SK-N-SH (cell line): Measurements from ENCODE around the gene REEP3. TPM values are rescaled to one million over a fixed set of nuclear protein-coding genes. Genes with fewer than 3 reads are reported as not detected.

Experiments
- CTCF ChIA-PET: fragments of 300-600, 350-600 bp; formaldehyde crosslinking; extraction: SDS; loops from one replicate; lab custom pipeline; 2021; lab: Yijun Ruan, JAX
- POLR2A ChIA-PET: fragments of 350-600 bp; sonication (Branson Sonifier 250); formaldehyde crosslinking; extraction: SDS; loops from one replicate; lab custom pipeline; 2020; ENCODE audit warnings: antibody characterized with exemption, inconsistent platforms; lab: Yijun Ruan, JAX
- DNase-seq: peaks from one replicate; pipeline ENCODE4 v3.0.0; 2012
- H2AFZ ChIP-seq: fragments of 200-600 bp; sonication (generic); 2 replicates; pipeline ENCODE4 v1.8.1; 2016; ENCODE audit warnings: antibody characterized with exemption, mild to moderate bottlenecking, low read depth
- H3F3A ChIP-seq: fragments of 200-600 bp; sonication (generic); replicated peaks from 2 replicates; pipeline ENCODE3; 2016; ENCODE audit warnings: antibody characterized with exemption, mild to moderate bottlenecking; ENCODE audit not compliant: insufficient read depth
- H3K27ac ChIP-seq, 2 experiments: fragments of 200-500 bp in 1 of 2; fragments of 200-600 bp in 1 of 2; sonication (Bioruptor generic) in 1 of 2; sonication (generic), shearing (Covaris generic) in 1 of 2; 2 replicates each; pipeline versions ENCODE4 v1.5.1 to v1.6.1; 2014 to 2016; ENCODE audit warnings: low read depth in 2 of 2, inconsistent platforms in 1 of 2, low read length in 1 of 2, mild to moderate bottlenecking in 1 of 2, mixed read lengths in 1 of 2
- H3K27me3 ChIP-seq: fragments of 200-600 bp; sonication (generic), shearing (Covaris generic); 2 replicates; pipeline ENCODE4 v1.6.1; 2016; ENCODE audit warnings: mixed run types; ENCODE audit not compliant: insufficient read depth
- H3K36me3 ChIP-seq, 2 experiments: fragments of 200-500 bp in 1 of 2; fragments of 200-600 bp in 1 of 2; sonication (Bioruptor generic) in 1 of 2; sonication (generic) in 1 of 2; replicated peaks in 1 of 2; 2 replicates each; pipeline versions ENCODE3 to v1.5.1; 2014 to 2016; ENCODE audit warnings: low read length in 1 of 2, mild to moderate bottlenecking in 1 of 2; ENCODE audit not compliant: insufficient read depth in 2 of 2, control insufficient read depth in 1 of 2
- H3K4me1 ChIP-seq, 2 experiments: fragments of 200-500 bp in 1 of 2; fragments of 200-600 bp in 1 of 2; sonication (Bioruptor generic) in 1 of 2; sonication (generic), shearing (Covaris generic) in 1 of 2; 2 replicates each; pipeline versions ENCODE4 v1.5.1 to v1.6.1; 2014 to 2016; ENCODE audit warnings: low read depth in 1 of 2, low read length in 1 of 2, mixed run types in 1 of 2; ENCODE audit not compliant: insufficient read depth in 2 of 2, control insufficient read depth in 1 of 2
- H3K4me2 ChIP-seq: fragments of 200-600 bp; sonication (generic), shearing (Covaris generic); 2 replicates; pipeline ENCODE4 v1.6.1; 2017; ENCODE audit warnings: mixed run types
- H3K4me3 ChIP-seq, 2 experiments: fragments of 200-500 bp in 1 of 2; fragments of 200-600 bp in 1 of 2; sonication (Bioruptor generic) in 1 of 2; sonication (generic), shearing (Covaris generic) in 1 of 2; 2 replicates each; pipeline versions ENCODE4 v1.5.1 to v1.8.1; 2014 to 2016; ENCODE audit warnings: low read depth in 2 of 2, inconsistent platforms in 1 of 2, low read length in 1 of 2, mild to moderate bottlenecking in 1 of 2, mixed read lengths in 1 of 2, moderate library complexity in 1 of 2
- H3K79me2 ChIP-seq: fragments of 200-600 bp; sonication (generic); 2 replicates; pipeline ENCODE4 v1.8.1; 2017; ENCODE audit warnings: mild to moderate bottlenecking; ENCODE audit not compliant: insufficient read depth
- H3K9ac ChIP-seq: fragments of 200-600 bp; sonication (generic); 2 replicates; pipeline ENCODE4 v1.6.1; 2017; ENCODE audit warnings: mixed run types
- H3K9me2 ChIP-seq: fragments of 200-600 bp; sonication (generic); 2 replicates; pipeline ENCODE4 v1.6.1; 2017; ENCODE audit warnings: mixed run types
- H3K9me3 ChIP-seq: fragments of 200-600 bp; sonication (generic); 2 replicates; pipeline ENCODE4 v1.6.1; 2017; ENCODE audit warnings: mixed run types, mild to moderate bottlenecking, moderate library complexity
- H4K20me1 ChIP-seq: fragments of 200-600 bp; sonication (generic); 2 replicates; pipeline ENCODE4 v1.6.1; 2017; ENCODE audit warnings: mild to moderate bottlenecking, mixed run types; ENCODE audit not compliant: insufficient read depth
- EP300 ChIP-seq, 2 experiments: IDR thresholded peaks; 2 replicates each; pipeline versions ENCODE4 v1.4.0 to v1.6.1; 2012; ENCODE audit warnings: borderline replicate concordance in 1 of 2, low read depth in 1 of 2, low read length in 1 of 2
- GATA2 ChIP-seq: sonication (generic); formaldehyde crosslinking; IDR thresholded peaks from 2 replicates; pipeline ENCODE4 v1.5.0; 2020; ENCODE audit warnings: mild to moderate bottlenecking, missing genetic modification reagents
- RXRA ChIP-seq: IDR thresholded peaks from 2 replicates; pipeline ENCODE4 v1.4.0; 2012; ENCODE audit warnings: low read depth, mild to moderate bottlenecking, borderline replicate concordance
- TAF1 ChIP-seq: IDR thresholded peaks from 2 replicates; pipeline ENCODE4 v1.6.1; 2012; ENCODE audit warnings: low read depth, mild to moderate bottlenecking, low read length, moderate library complexity, borderline replicate concordance
- YY1 ChIP-seq: IDR thresholded peaks from 2 replicates; pipeline ENCODE4 v1.4.0; 2012; ENCODE audit warnings: low read depth, mild to moderate bottlenecking
- polyA plus RNA-seq, 3 experiments: library from polyadenylated mRNA; depleted of rRNA; stranded (reverse); fragments of >200 nt; gene quantifications; 2 replicates each; pipeline ENCODE4 v1.2.3, GENCODE V29; 2012
- small RNA-seq, 7 experiments: library from RNA; depleted of rRNA; stranded (forward); fragments of <200 nt; gene quantifications; one replicate each; pipeline ENCODE3, GENCODE V24; 2012
- TF ChIP-seq, protein P1 (sequence below): IDR thresholded peaks from 2 replicates; pipeline ENCODE4 v1.4.0; 2012; ENCODE audit warnings: low read depth, borderline replicate concordance
- TF ChIP-seq, protein P2 (sequence below): fragments of 150-350 bp; IDR thresholded peaks from 2 replicates; pipeline ENCODE4 v1.6.1; 2016; ENCODE audit warnings: mild to moderate bottlenecking, low read depth, low read length
- TF ChIP-seq, protein P3 (sequence below): IDR thresholded peaks from 2 replicates; pipeline ENCODE4 v1.4.0; 2012; ENCODE audit warnings: low read depth

Gene REEP3
- polyA plus RNA-seq, 1 of the 3 experiments (the other 2 are of a cell fraction) = 7.6 TPM

DNA sequence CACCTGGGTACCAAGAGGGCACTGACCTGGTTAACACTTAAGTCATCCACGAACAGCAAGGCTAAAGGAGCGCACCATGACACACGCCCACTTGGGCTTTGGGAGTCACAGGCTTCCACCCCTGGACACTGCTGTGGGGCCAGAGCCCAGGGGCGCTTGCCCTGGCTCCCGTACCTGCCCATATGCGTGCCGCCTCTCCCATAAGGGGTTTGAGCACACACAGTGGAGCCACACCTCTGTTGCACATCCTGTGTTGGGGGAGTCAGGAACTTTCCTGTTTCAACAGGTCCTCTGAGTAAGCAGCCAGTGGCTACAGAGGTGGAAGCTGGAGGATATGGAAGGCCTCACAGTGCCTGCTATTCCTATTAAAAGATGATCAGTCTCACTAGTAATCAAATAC, 152.0 kb downstream of the REEP3 start (continued):
- TF ChIP-seq, protein P1, sequence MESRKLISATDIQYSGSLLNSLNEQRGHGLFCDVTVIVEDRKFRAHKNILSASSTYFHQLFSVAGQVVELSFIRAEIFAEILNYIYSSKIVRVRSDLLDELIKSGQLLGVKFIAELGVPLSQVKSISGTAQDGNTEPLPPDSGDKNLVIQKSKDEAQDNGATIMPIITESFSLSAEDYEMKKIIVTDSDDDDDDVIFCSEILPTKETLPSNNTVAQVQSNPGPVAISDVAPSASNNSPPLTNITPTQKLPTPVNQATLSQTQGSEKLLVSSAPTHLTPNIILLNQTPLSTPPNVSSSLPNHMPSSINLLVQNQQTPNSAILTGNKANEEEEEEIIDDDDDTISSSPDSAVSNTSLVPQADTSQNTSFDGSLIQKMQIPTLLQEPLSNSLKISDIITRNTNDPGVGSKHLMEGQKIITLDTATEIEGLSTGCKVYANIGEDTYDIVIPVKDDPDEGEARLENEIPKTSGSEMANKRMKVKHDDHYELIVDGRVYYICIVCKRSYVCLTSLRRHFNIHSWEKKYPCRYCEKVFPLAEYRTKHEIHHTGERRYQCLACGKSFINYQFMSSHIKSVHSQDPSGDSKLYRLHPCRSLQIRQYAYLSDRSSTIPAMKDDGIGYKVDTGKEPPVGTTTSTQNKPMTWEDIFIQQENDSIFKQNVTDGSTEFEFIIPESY = no peak
- TF ChIP-seq, protein P2, sequence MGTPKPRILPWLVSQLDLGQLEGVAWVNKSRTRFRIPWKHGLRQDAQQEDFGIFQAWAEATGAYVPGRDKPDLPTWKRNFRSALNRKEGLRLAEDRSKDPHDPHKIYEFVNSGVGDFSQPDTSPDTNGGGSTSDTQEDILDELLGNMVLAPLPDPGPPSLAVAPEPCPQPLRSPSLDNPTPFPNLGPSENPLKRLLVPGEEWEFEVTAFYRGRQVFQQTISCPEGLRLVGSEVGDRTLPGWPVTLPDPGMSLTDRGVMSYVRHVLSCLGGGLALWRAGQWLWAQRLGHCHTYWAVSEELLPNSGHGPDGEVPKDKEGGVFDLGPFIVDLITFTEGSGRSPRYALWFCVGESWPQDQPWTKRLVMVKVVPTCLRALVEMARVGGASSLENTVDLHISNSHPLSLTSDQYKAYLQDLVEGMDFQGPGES = no peak
- no peak for TF ChIP-seq EP300 (IDR thresholded peaks at IDR 0.05; ENCODE audit: borderline replicate concordance in 1 of 2, low read depth in 1 of 2, low read length in 1 of 2)
- TF ChIP-seq TAF1 = no peak
- TF ChIP-seq, protein P3, sequence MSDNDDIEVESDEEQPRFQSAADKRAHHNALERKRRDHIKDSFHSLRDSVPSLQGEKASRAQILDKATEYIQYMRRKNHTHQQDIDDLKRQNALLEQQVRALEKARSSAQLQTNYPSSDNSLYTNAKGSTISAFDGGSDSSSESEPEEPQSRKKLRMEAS = no peak

DNA sequence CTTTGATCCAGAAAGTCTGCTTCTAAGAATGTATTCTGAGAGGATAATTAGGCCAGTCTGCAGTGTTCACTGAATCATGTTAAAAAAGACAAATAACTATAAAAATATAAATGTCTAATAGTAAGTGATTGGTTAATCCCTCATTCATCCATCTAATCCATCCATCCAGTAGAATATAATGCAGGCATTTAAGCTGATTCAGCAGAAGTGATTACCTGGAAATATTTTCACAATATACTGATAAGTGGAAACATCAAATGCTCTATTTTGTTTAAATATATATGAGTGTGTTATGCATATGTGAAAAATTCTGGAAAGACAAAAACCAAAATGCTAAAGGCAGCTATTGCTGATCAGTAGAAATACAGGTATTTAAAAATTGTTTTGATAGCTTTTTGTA, 152.6 kb downstream of the REEP3 start:
- Histone ChIP-seq H3K9ac (no peak overlapping the region), H3K4me1 (peaks cover 30 to 31% of the 10 kb centered on the region in 2 experiments), H3K36me3 (no peaks in the 10 kb centered on the region), H3K9me2 (no peaks in the 10 kb centered on the region), H3K4me2 (no peak overlapping the region), H3K79me2 (no peaks in the 10 kb centered on the region), H3K27ac (no peak overlapping the region), H3F3A (no peaks in the 10 kb centered on the region), H2AFZ (no peak overlapping the region), H3K4me3 (no peak overlapping the region), H3K9me3 (no peaks in the 10 kb centered on the region), H4K20me1 (no peaks in the 10 kb centered on the region), H3K27me3 (no peaks in the 10 kb centered on the region)
- ChIA-PET CTCF (interaction anchor here (2.0 kb wide), 1 partner anchor 46 kb away, joined by 7 read pairs; no protein-coding TSS in a partner anchor), POLR2A (no interaction called here)
- TF ChIP-seq YY1 (no peak), GATA2 (CRISPR knock-in tag) (no peak), RXRA (no peak)
- DNase-seq = no peak

Small RNAs within 50 kb of the gene (small RNA-seq; reads per million reads assigned to genes)
- gene AC022022.1 = 0 reads per million in 7 experiments

Other genes starting within 250 kb of the REEP3 start
- 11.7 and 15.3 TPM in 2 replicates for gene JMJD1C, start 55.4 kb upstream of the REEP3 start, polyA plus RNA-seq (2012; rRNA removed)